WTC11 (cell line): ENCODE results near the gene FBXL13. TPM values are rescaled to one million over a fixed set of nuclear protein-coding genes. Genes with fewer than 3 reads are reported as not detected.

ENCODE experiments used
- ATAC-seq: fragments of 200-7000 bp; cut with Tn5 transposase; 2 replicates; pipeline ENCODE4 v1.10.0; 2021; ENCODE audit warnings: mild to moderate bottlenecking, moderate library complexity
- CTCF ChIA-PET: fragments of 300-600 bp; sonication (Branson Sonifier 250); formaldehyde crosslinking; loops from one replicate; lab custom pipeline; 2021; ENCODE audit warnings: antibody characterized with exemption; lab: Charles Lee
- POLR2A ChIA-PET: fragments of 350-600 bp; sonication (Branson Sonifier 250); formaldehyde crosslinking; loops from one replicate; lab custom pipeline; 2021; ENCODE audit warnings: antibody characterized with exemption; lab: Charles Lee
- DNase-seq: peaks from one replicate; pipeline ENCODE4 v3.0.0; 2021; ENCODE audit warnings: low spot score
- H3K27ac Mint-ChIP-seq: 2 replicates; pipeline ENCODE4 v1.8.0; 2021; ENCODE audit warnings: mixed read lengths
- H3K27me3 Mint-ChIP-seq: 2 replicates; pipeline ENCODE4 v1.8.0; 2021; ENCODE audit warnings: low read depth, mild to moderate bottlenecking, moderate library complexity, mixed read lengths
- H3K36me3 Mint-ChIP-seq: 2 replicates; pipeline ENCODE4 v1.8.0; 2021; ENCODE audit warnings: mixed read lengths
- H3K4me1 Mint-ChIP-seq: 2 replicates; pipeline ENCODE4 v1.8.0; 2022; ENCODE audit warnings: mixed read lengths
- H3K4me3 Mint-ChIP-seq: 2 replicates; pipeline ENCODE4 v1.8.0; 2021; ENCODE audit warnings: mild to moderate bottlenecking, moderate library complexity, mixed read lengths
- H3K9me3 Mint-ChIP-seq: 2 replicates; pipeline ENCODE4 v1.8.0; 2021; ENCODE audit warnings: mixed read lengths
- ESRRA ChIP-seq: sonication (generic); formaldehyde crosslinking; IDR thresholded peaks from 2 replicates; pipeline ENCODE4 v1.8.1; 2022; ENCODE audit warnings: mild to moderate bottlenecking, missing genetic modification reagents, borderline replicate concordance
- FOXK1 ChIP-seq: sonication (generic); formaldehyde crosslinking; IDR thresholded peaks from 2 replicates; pipeline ENCODE4 v1.8.0; 2022; ENCODE audit warnings: mild to moderate bottlenecking, moderate library complexity, missing genetic modification reagents
- FOXP1 ChIP-seq: sonication (generic); formaldehyde crosslinking; IDR thresholded peaks from 2 replicates; pipeline ENCODE4 v1.8.0; 2022; ENCODE audit warnings: missing genetic modification reagents, mild to moderate bottlenecking, moderate library complexity, borderline replicate concordance
- IRF2 ChIP-seq: sonication (generic); formaldehyde crosslinking; IDR thresholded peaks from 2 replicates; pipeline ENCODE4 v1.8.0; 2022; ENCODE audit warnings: low read depth, missing genetic modification reagents, borderline replicate concordance
- MXD4 ChIP-seq: fragments of 250-450 bp; sonication (Bioruptor Pico); IDR thresholded peaks from 2 replicates; pipeline ENCODE4 v1.8.0; 2021; ENCODE audit warnings: mild to moderate bottlenecking, moderate library complexity, borderline replicate concordance
- NFATC4 ChIP-seq: fragments of 250-450 bp; sonication (Bioruptor Pico); IDR thresholded peaks from 2 replicates; pipeline ENCODE4 v1.9.0; 2021; ENCODE audit warnings: mild to moderate bottlenecking
- NFYB ChIP-seq: sonication (generic); formaldehyde crosslinking; conservative IDR thresholded peaks from 2 replicates; pipeline ENCODE4 v1.8.0; 2022; ENCODE audit warnings: low read depth, missing genetic modification reagents
- OVOL2 ChIP-seq: fragments of 250-450 bp; sonication (Bioruptor Pico); IDR thresholded peaks from 2 replicates; pipeline ENCODE4 v1.9.0; 2021; ENCODE audit warnings: mild to moderate bottlenecking, borderline replicate concordance
- SOX15 ChIP-seq: fragments of 250-450 bp; sonication (Bioruptor Pico); IDR thresholded peaks from 2 replicates; pipeline ENCODE4 v1.9.0; 2021; ENCODE audit warnings: mild to moderate bottlenecking
- SP1 ChIP-seq: sonication (generic); formaldehyde crosslinking; conservative IDR thresholded peaks from 2 replicates; pipeline ENCODE4 v1.8.1; 2022; ENCODE audit warnings: missing genetic modification reagents
- TEAD4 ChIP-seq: sonication (generic); formaldehyde crosslinking; IDR thresholded peaks from 2 replicates; pipeline ENCODE4 v1.8.0; 2022; ENCODE audit warnings: mild to moderate bottlenecking, missing genetic modification reagents
- ZNF263 ChIP-seq: sonication (generic); formaldehyde crosslinking; IDR thresholded peaks from 2 replicates; pipeline ENCODE4 v1.8.1; 2022; ENCODE audit warnings: low read depth, mild to moderate bottlenecking, moderate library complexity, missing genetic modification reagents
- ZNF317 ChIP-seq: sonication (generic); formaldehyde crosslinking; IDR thresholded peaks from 2 replicates; pipeline ENCODE4 v1.8.1; 2023; ENCODE audit warnings: low read depth, mild to moderate bottlenecking, moderate library complexity, missing genetic modification reagents, borderline replicate concordance
- total RNA-seq: library from RNA; stranded (reverse); gene quantifications from 3 replicates; pipeline ENCODE4 v1.2.3, GENCODE V29; 2021
- TF ChIP-seq, protein P1 (sequence below): fragments of 250-450 bp; sonication (Bioruptor Pico); IDR thresholded peaks from 2 replicates; pipeline ENCODE4 v1.9.0; 2021; ENCODE audit warnings: mild to moderate bottlenecking, borderline replicate concordance
- TF ChIP-seq, protein P2 (sequence below): sonication (generic); formaldehyde crosslinking; IDR thresholded peaks from 2 replicates; pipeline ENCODE4 v1.8.1; 2022; ENCODE audit warnings: mild to moderate bottlenecking, missing genetic modification reagents, moderate library complexity, borderline replicate concordance
- TF ChIP-seq, protein P3 (sequence below): sonication (generic); formaldehyde crosslinking; IDR thresholded peaks from 2 replicates; pipeline ENCODE4 v1.8.0; 2023; ENCODE audit warnings: mild to moderate bottlenecking, missing genetic modification reagents
- TF ChIP-seq, protein P4 (sequence below): fragments of 250-450 bp; sonication (Bioruptor Pico); IDR thresholded peaks from 2 replicates; pipeline ENCODE4 v1.8.0; 2021; ENCODE audit warnings: mild to moderate bottlenecking
- TF ChIP-seq, protein P5 (sequence below): fragments of 250-450 bp; sonication (Bioruptor Pico); IDR thresholded peaks from 2 replicates; pipeline ENCODE4 v1.9.0; 2021; ENCODE audit warnings: moderate library complexity, mild to moderate bottlenecking, inconsistent platforms, borderline replicate concordance
- TF ChIP-seq, protein P6 (sequence below): sonication (generic); formaldehyde crosslinking; IDR thresholded peaks from 2 replicates; pipeline ENCODE4 v1.8.1; 2023; ENCODE audit warnings: mild to moderate bottlenecking, missing genetic modification reagents, moderate library complexity
- TF ChIP-seq, protein P7 (sequence below): fragments of 200-600 bp; IDR thresholded peaks from 2 replicates; pipeline ENCODE4 v1.8.0; 2022; ENCODE audit warnings: antibody characterized with exemption
- TF ChIP-seq, protein P8 (sequence below): fragments of 250-450 bp; sonication (Bioruptor Pico); IDR thresholded peaks from 2 replicates; pipeline ENCODE4 v1.9.0; 2021; ENCODE audit warnings: mild to moderate bottlenecking

Gene FBXL13
- total RNA-seq, 1 experiment from 2014 or later = 1.7 TPM

DNA sequence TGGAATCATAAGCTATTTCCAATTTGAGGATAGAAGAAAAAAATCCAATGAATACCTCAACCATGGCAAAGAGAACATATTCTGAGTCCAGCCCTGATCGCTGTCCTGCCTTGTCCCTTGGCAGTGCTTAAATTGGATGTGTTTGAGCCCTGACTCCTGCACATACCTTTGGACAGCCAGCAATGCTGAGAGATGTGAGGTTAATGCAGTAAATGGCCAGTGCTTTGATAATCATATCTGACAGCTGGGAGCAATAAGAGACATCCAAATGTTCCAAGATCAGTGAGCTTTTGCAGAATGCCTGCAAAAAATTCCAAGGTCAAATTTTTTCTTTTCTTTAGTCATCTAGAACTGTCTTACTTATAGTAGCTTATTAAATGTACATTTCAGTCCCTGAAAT is 241.9 kb downstream of the FBXL13 start (continued):
- TF ChIP-seq, protein P1, sequence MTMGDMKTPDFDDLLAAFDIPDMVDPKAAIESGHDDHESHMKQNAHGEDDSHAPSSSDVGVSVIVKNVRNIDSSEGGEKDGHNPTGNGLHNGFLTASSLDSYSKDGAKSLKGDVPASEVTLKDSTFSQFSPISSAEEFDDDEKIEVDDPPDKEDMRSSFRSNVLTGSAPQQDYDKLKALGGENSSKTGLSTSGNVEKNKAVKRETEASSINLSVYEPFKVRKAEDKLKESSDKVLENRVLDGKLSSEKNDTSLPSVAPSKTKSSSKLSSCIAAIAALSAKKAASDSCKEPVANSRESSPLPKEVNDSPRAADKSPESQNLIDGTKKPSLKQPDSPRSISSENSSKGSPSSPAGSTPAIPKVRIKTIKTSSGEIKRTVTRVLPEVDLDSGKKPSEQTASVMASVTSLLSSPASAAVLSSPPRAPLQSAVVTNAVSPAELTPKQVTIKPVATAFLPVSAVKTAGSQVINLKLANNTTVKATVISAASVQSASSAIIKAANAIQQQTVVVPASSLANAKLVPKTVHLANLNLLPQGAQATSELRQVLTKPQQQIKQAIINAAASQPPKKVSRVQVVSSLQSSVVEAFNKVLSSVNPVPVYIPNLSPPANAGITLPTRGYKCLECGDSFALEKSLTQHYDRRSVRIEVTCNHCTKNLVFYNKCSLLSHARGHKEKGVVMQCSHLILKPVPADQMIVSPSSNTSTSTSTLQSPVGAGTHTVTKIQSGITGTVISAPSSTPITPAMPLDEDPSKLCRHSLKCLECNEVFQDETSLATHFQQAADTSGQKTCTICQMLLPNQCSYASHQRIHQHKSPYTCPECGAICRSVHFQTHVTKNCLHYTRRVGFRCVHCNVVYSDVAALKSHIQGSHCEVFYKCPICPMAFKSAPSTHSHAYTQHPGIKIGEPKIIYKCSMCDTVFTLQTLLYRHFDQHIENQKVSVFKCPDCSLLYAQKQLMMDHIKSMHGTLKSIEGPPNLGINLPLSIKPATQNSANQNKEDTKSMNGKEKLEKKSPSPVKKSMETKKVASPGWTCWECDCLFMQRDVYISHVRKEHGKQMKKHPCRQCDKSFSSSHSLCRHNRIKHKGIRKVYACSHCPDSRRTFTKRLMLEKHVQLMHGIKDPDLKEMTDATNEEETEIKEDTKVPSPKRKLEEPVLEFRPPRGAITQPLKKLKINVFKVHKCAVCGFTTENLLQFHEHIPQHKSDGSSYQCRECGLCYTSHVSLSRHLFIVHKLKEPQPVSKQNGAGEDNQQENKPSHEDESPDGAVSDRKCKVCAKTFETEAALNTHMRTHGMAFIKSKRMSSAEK = no peak
- TF ChIP-seq SP1 (CRISPR knock-in tag) (no peak), FOXK1 (no peak), FOXP1 (CRISPR knock-in tag) (no peak), OVOL2 (CRISPR knock-in tag) (no peak)
- TF ChIP-seq, protein P2, sequence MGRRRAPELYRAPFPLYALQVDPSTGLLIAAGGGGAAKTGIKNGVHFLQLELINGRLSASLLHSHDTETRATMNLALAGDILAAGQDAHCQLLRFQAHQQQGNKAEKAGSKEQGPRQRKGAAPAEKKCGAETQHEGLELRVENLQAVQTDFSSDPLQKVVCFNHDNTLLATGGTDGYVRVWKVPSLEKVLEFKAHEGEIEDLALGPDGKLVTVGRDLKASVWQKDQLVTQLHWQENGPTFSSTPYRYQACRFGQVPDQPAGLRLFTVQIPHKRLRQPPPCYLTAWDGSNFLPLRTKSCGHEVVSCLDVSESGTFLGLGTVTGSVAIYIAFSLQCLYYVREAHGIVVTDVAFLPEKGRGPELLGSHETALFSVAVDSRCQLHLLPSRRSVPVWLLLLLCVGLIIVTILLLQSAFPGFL (CRISPR knock-in tag) = no peak

DNA sequence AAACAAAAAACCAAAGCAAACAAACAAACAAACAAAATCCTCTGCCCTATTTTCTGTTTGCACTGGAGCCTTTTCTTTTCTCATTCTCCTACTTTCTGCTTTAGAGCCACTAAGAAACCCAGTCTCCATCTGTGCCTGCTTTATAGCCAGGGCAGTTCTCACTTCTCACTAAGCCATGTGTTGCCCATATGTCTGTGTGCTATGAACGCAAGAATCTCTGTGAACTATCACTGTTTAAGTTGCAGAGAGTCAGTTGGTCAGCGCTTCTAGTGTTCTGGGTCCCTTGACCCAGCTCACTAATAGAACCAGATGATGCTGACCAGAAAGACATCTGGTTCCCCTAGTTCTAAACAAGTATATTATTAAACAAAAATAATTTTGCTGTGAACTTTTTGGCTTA is 244.4 kb downstream of the FBXL13 start:
- CTCF ChIA-PET = no interaction called here
- Mint-ChIP-seq H3K27me3 (no peaks in the 10 kb centered on the region), H3K27ac (no peak overlapping the region), H3K9me3 (no peaks in the 10 kb centered on the region), H3K4me1 (peaks cover 8% of the 10 kb centered on the region), H3K36me3 (peaks cover 6% of the 10 kb centered on the region; the same call in 1 of the 2 replicates), H3K4me3 (no peak overlapping the region)
- no peak for DNase-seq
- POLR2A ChIA-PET = no interaction called here
- ATAC-seq = no peak
- TF ChIP-seq SP1 (CRISPR knock-in tag) (no peak), FOXP1 (CRISPR knock-in tag) (no peak), MXD4 (CRISPR knock-in tag) (no peak), IRF2 (CRISPR knock-in tag) (no peak), SOX15 (CRISPR knock-in tag) (no peak), NFATC4 (CRISPR knock-in tag) (no peak), ZNF263 (CRISPR knock-in tag) (no peak), ZNF317 (no peak), NFYB (CRISPR knock-in tag) (no peak), TEAD4 (CRISPR knock-in tag) (no peak), ESRRA (no peak)
- TF ChIP-seq, protein P3, sequence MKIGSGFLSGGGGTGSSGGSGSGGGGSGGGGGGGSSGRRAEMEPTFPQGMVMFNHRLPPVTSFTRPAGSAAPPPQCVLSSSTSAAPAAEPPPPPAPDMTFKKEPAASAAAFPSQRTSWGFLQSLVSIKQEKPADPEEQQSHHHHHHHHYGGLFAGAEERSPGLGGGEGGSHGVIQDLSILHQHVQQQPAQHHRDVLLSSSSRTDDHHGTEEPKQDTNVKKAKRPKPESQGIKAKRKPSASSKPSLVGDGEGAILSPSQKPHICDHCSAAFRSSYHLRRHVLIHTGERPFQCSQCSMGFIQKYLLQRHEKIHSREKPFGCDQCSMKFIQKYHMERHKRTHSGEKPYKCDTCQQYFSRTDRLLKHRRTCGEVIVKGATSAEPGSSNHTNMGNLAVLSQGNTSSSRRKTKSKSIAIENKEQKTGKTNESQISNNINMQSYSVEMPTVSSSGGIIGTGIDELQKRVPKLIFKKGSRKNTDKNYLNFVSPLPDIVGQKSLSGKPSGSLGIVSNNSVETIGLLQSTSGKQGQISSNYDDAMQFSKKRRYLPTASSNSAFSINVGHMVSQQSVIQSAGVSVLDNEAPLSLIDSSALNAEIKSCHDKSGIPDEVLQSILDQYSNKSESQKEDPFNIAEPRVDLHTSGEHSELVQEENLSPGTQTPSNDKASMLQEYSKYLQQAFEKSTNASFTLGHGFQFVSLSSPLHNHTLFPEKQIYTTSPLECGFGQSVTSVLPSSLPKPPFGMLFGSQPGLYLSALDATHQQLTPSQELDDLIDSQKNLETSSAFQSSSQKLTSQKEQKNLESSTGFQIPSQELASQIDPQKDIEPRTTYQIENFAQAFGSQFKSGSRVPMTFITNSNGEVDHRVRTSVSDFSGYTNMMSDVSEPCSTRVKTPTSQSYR (CRISPR knock-in tag) = no peak
- TF ChIP-seq, protein P4, sequence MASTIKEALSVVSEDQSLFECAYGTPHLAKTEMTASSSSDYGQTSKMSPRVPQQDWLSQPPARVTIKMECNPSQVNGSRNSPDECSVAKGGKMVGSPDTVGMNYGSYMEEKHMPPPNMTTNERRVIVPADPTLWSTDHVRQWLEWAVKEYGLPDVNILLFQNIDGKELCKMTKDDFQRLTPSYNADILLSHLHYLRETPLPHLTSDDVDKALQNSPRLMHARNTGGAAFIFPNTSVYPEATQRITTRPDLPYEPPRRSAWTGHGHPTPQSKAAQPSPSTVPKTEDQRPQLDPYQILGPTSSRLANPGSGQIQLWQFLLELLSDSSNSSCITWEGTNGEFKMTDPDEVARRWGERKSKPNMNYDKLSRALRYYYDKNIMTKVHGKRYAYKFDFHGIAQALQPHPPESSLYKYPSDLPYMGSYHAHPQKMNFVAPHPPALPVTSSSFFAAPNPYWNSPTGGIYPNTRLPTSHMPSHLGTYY (CRISPR knock-in tag) = no peak
- TF ChIP-seq, protein P5, sequence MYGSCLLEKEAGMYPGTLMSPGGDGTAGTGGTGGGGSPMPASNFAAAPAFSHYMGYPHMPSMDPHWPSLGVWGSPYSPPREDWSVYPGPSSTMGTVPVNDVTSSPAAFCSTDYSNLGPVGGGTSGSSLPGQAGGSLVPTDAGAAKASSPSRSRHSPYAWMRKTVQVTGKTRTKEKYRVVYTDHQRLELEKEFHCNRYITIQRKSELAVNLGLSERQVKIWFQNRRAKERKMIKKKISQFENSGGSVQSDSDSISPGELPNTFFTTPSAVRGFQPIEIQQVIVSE (CRISPR knock-in tag) = no peak
- TF ChIP-seq, protein P6, sequence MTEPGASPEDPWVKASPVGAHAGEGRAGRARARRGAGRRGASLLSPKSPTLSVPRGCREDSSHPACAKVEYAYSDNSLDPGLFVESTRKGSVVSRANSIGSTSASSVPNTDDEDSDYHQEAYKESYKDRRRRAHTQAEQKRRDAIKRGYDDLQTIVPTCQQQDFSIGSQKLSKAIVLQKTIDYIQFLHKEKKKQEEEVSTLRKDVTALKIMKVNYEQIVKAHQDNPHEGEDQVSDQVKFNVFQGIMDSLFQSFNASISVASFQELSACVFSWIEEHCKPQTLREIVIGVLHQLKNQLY (CRISPR knock-in tag) = no peak
- TF ChIP-seq, protein P7, sequence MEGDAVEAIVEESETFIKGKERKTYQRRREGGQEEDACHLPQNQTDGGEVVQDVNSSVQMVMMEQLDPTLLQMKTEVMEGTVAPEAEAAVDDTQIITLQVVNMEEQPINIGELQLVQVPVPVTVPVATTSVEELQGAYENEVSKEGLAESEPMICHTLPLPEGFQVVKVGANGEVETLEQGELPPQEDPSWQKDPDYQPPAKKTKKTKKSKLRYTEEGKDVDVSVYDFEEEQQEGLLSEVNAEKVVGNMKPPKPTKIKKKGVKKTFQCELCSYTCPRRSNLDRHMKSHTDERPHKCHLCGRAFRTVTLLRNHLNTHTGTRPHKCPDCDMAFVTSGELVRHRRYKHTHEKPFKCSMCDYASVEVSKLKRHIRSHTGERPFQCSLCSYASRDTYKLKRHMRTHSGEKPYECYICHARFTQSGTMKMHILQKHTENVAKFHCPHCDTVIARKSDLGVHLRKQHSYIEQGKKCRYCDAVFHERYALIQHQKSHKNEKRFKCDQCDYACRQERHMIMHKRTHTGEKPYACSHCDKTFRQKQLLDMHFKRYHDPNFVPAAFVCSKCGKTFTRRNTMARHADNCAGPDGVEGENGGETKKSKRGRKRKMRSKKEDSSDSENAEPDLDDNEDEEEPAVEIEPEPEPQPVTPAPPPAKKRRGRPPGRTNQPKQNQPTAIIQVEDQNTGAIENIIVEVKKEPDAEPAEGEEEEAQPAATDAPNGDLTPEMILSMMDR = no peak
- TF ChIP-seq, protein P8, sequence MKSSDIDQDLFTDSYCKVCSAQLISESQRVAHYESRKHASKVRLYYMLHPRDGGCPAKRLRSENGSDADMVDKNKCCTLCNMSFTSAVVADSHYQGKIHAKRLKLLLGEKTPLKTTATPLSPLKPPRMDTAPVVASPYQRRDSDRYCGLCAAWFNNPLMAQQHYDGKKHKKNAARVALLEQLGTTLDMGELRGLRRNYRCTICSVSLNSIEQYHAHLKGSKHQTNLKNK (CRISPR knock-in tag) = no peak
